Erythroblast (primary cell): ENCODE results near the gene PCNT.

Experiments used
- DNase-seq, 2 experiments: peaks; one replicate each; lab custom pipeline; 2025; lab: John Stamatoyannopoulos, UW
- GATA1 ChIP-seq: IDR thresholded peaks from 2 replicates; pipeline ENCODE4 v1.6.1; 2011; ENCODE audit warnings: low read depth, mild to moderate bottlenecking, control low read depth, low read length, moderate library complexity
- POLR2A ChIP-seq: IDR thresholded peaks from 2 replicates; pipeline ENCODE4 v1.6.1; 2011; ENCODE audit warnings: mild to moderate bottlenecking, low read length

Gene PCNT

DNA sequence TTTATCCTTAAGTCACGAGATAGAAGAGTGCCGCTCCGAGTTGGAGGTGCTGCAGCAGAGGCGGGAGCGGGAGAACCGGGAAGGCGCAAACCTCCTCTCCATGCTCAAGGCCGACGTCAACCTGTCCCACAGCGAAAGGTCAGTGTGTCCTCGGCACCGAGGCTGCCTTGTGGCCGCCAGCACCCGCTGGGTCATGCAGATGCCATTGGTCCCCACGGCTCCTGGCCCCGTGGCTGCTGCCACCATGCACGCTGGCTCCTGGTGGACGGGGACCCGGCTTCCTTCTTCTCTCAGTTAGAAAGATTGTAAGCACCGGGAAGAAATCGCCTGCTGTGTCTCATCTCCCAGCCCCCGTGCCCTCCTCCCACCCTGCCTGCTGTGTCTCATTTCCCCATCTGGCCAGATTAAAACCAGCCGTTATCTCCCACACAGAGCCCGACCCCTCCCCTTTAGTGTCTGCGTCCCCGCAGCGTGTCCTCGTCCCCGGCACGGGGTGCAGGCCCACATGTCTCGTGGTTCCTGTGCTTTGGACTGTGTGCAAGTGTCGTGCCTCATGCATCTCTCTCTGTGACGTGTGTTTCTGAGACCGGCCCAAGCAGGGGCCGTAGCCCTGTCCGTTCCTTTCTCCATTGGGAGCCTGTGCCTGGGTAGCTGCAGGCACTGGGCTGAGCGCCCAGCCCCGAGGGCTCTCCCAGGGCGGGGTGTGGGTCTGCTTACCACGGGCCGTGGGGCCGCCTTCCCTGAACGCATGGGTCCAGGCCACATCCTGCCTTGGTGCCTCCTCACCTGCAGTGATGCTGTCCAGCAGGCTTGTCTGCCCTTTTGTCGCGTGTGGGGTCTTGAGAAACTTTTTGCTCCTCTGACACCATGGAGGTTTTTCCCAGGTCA lies 62.1 kb downstream of the PCNT start:
- TF ChIP-seq POLR2A, result no peak
- no peak for TF ChIP-seq GATA1
- no peak for DNase-seq

- DNase-seq, result no peak
- TF ChIP-seq GATA1, result no peak
- no peak for TF ChIP-seq POLR2A
Measured at GRCh38 chr21:46386734-46387088, 62.8 kb downstream of the PCNT start.

DNA sequence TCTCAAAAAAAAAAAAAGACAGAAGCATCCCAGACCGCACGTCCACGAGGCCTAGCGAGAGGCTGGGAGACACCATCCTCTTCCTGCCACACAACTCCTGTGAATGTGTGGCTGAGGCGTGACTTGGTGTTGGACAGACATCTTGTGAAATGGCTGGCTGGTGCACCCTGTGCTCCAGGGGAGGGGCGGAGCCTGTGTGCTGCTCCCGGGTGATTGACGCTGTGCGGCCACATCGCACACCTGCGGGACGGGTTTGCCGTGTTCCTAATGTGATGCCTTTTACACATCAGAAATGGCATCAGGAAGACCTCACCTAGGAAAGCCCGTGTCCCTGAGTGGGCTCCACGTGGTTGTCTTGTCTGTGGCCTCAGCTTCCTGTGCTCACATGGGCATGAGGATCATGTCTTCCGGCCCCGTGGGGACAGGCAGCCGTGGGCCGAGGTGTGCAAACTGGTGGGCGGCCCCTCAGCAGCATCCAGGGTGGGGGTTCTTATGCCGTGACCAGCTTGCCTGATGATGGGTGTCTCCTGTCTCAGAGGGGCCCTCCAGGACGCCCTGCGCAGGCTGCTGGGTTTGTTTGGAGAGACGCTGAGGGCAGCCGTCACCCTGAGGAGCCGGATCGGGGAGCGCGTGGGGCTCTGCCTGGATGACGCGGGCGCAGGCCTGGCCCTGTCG lies 64.4 kb downstream of the PCNT start:
- TF ChIP-seq GATA1, result no peak
- no peak for TF ChIP-seq POLR2A
- DNase-seq, result no peak

DNA sequence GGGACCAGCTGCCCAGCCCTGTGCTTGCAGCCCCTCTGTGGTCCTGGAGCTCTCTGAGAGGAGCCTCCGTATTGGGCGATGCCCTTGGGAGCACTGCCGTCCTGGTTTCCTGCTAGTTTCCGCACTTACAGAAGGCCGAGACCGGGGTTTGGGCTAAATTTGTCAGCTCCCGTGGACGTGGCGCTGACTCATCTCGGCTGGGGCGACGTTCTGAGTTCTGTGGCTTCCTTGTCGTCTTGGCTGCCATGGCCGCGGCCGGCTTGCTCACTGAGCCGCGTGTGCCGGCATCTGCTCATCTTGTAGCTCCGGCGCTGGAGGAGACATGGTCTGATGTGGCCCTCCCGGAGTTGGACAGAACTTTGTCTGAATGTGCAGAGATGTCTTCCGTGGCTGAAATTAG lies 64.9 kb downstream of the PCNT start:
- TF ChIP-seq POLR2A, result no peak
- no peak for TF ChIP-seq GATA1
- DNase-seq, result no peak

DNA sequence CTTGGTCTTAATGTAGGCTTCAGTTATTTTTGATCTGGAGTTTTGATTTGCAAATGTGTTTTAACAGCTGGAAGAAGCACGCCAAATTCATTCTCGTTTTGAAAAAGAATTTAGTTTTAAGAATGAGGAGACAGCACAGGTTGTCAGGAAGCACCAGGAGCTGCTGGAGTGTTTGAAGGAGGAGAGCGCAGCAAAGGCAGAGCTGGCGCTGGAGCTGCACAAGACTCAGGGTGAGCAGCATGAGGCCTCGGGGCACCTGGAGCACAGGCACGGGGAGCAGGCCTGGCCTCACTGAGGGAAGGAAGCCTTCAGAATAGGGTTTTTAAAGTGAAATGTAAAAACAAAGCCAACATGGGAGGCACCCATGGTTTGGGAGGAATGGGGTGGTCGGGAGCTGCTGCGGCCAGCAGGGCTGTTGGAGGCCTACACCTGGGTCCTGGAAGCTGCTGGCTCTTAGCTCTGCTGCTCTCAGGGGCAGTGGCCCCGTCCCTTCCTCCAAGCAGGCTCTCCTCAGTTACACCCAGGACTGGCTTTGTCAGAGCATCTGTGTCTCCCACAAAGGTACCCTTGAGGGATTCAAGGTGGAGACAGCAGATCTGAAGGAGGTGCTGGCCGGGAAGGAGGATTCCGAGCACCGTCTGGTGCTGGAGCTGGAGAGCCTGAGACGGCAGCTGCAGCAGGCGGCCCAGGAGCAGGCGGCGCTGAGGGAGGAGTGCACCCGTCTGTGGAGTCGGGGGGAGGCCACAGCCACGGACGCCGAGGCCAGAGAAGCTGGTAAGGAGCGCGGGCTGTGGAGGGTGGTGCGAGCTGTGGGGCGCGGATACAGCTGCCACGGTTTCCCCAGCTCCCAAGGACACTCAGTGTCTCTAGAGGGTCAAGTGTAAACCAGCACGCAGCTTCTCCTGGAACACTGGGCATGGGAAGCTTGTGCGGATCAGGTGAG lies 66.9 kb downstream of the PCNT start:
- no peak for DNase-seq
- TF ChIP-seq POLR2A, result no peak
- no peak for TF ChIP-seq GATA1

- no peak for DNase-seq
- TF ChIP-seq GATA1 (no peak), POLR2A (no peak)
Measured at GRCh38 chr21:46391773-46392172, 67.8 kb downstream of the PCNT start.

DNA sequence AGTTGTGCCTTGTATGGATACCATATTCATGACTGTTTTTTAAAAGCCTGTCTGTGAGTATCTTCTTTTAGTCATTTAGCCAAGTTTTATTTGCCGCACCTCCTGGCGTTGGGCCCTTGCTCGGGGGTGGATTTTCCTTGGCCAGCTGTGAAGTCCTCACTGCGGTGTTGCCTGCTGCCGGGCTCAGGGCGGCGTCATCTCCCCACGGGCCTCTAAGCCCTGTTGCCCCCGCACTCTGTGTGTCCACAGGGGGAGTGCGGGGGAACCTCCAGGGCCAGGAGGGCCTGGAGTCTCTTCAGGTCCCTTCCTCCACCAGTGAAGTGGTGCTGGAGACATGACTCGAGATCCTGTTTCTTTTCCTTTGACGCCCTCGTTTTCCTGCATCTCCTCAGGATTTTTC lies 69.0 kb downstream of the PCNT start:
- DNase-seq, result no peak
- TF ChIP-seq POLR2A (no peak), GATA1 (no peak)

DNA sequence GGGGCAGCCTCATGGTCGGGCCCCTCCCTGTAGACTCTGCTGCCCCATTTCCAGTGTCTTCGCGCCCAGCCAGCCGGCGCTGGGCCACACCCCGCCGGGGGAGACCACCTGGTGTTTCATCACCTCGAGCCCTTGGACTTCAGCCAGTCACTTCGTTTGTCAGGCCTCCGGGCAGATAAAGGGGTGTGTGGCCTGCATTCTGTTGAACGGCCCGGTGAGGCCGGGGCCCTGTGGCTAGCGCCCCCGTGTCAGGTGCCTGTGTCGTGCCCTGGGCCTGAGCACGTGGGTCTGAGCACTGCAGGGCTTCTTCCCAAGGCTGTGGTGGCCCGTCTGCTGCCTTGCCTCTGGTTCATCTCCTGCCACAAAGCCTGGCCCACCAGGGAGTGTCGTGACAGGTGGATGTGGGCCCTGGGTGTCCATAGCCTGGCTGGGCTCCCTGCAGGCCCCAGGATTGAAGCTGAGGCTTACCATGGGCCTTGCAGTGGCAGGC lies 69.5 kb downstream of the PCNT start:
- DNase-seq, result no peak
- TF ChIP-seq POLR2A, result no peak
- no peak for TF ChIP-seq GATA1

- TF ChIP-seq POLR2A (no peak), GATA1 (no peak)
- DNase-seq, result no peak
Measured at GRCh38 chr21:46393941-46394594, 70.1 kb downstream of the PCNT start.

DNA sequence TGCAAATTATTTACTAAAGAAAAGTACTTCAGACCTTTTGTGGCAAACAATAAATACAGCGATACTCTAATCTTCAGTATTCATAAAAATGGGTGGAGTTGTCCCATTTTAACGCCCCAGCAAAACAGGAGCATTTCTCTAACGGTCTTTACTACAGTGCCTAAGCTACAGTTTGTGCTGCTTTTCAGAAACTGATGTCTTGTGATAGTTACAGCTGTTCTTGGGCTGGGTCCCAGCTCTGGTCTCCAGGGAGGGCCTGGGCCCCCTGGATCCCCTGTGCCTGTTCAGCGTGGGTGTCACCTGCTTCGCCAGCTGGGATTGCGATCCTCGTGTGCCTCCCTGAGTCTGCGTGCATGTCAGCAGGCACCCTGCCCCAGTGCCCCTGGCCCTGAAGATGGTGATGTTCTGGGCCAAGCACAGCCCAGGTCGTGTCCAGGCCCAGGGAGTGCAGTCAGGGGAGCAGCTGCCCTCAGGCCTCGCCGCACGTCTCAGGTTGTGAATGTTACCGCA lies 70.7 kb downstream of the PCNT start:
- TF ChIP-seq POLR2A (no peak), GATA1 (no peak)
- DNase-seq, result no peak

GRCh38 chr21:46397211-46397905 lies 73.4 kb downstream of the PCNT start:
- no peak for DNase-seq
- TF ChIP-seq GATA1 (no peak), POLR2A (no peak)

GRCh38 chr21:46397993-46398392 lies 74.0 kb downstream of the PCNT start:
- no peak for DNase-seq
- TF ChIP-seq POLR2A (no peak), GATA1 (no peak)
